K562 (cell line): ENCODE data around the gene NELFA. TPM values are rescaled to one million over a fixed set of nuclear protein-coding genes. Genes with fewer than 3 reads are reported as not detected.

Source experiments
- ASH1L ChIP-seq: fragments of 450-650 bp; IDR thresholded peaks from 2 replicates; pipeline ENCODE4 v1.6.1; 2018; ENCODE audit warnings: borderline replicate concordance, mild to moderate bottlenecking, low read depth; ENCODE audit not compliant: partially characterized antibody
- CBFB ChIP-seq: sonication (generic); formaldehyde crosslinking; IDR thresholded peaks from 2 replicates; pipeline ENCODE4 v1.4.0; 2020; ENCODE audit warnings: mild to moderate bottlenecking, missing genetic modification reagents
- CHCHD3 ChIP-seq: fragments of 250-450 bp; sonication (Bioruptor Pico); IDR thresholded peaks from 2 replicates; pipeline ENCODE4 v2.1.2; 2022; ENCODE audit warnings: mild to moderate bottlenecking
- DDX20 ChIP-seq: fragments of 450-650 bp; IDR thresholded peaks from 2 replicates; pipeline ENCODE4 v1.6.1; 2016; ENCODE audit warnings: missing genetic modification characterization, low read depth, mild to moderate bottlenecking, missing compliant biosample characterization, moderate library complexity
- HNRNPK ChIP-seq: fragments of 200-400 bp; formaldehyde crosslinking; IDR thresholded peaks from one replicate; pipeline ENCODE4 v1.6.1; 2018; ENCODE audit warnings: mild to moderate bottlenecking, low read depth, low read length; ENCODE audit not compliant: poor library complexity, severe bottlenecking
- KHSRP ChIP-seq: fragments of 450-650 bp; IDR thresholded peaks from 2 replicates; pipeline ENCODE4 v1.6.1; 2017
- KLF1 ChIP-seq: fragments of 450-650 bp; IDR thresholded peaks from 2 replicates; pipeline ENCODE4 v1.6.1; 2016; ENCODE audit warnings: missing genetic modification characterization, missing compliant biosample characterization
- NRF1 ChIP-seq, 2 experiments: fragments of 450-650 bp; IDR thresholded peaks in 1 of 2; conservative IDR thresholded peaks in 1 of 2; 2 replicates each; pipeline ENCODE4 v1.6.1; 2014; ENCODE audit warnings: mild to moderate bottlenecking in 2 of 2
- RB1 ChIP-seq: fragments of 450-650 bp; IDR thresholded peaks from 2 replicates; pipeline ENCODE4 v1.6.1; 2017; ENCODE audit warnings: low read depth, mild to moderate bottlenecking
- RNF2 ChIP-seq: sonication (generic); IDR thresholded peaks from 2 replicates; pipeline ENCODE4 v1.6.1; 2016
- SIN3A ChIP-seq, 2 experiments: fragments of 150-350 bp in 1 of 2; IDR thresholded peaks; 2 replicates each; pipeline ENCODE4 v1.6.1; 2011 to 2016; ENCODE audit warnings: borderline replicate concordance in 2 of 2, low read depth in 2 of 2, low read length in 2 of 2, mild to moderate bottlenecking in 2 of 2, moderate library complexity in 2 of 2; ENCODE audit not compliant: control insufficient read depth in 1 of 2
- SRSF3 ChIP-seq: fragments of 200-400 bp; formaldehyde crosslinking; IDR thresholded peaks from 2 replicates; pipeline ENCODE4 v1.6.1; 2016; ENCODE audit warnings: mild to moderate bottlenecking, low read length, moderate library complexity; ENCODE audit not compliant: insufficient read depth
- STAT5A ChIP-seq: IDR thresholded peaks from 2 replicates; pipeline ENCODE4 v1.6.1; 2012; ENCODE audit warnings: low read length, inconsistent platforms, borderline replicate concordance
- TAF15 ChIP-seq: fragments of 200-400 bp; formaldehyde crosslinking; IDR thresholded peaks from 2 replicates; pipeline ENCODE4 v1.6.1; 2017; ENCODE audit warnings: mild to moderate bottlenecking, low read depth, low read length, moderate library complexity
- U2AF1 ChIP-seq: fragments of 200-400 bp; formaldehyde crosslinking; optimal IDR thresholded peaks from 2 replicates; pipeline ENCODE3; 2017; ENCODE audit warnings: mild to moderate bottlenecking, low read depth, low read length, moderate library complexity
- ZNF175 ChIP-seq: fragments of 200-800 bp; sonication (Bioruptor generic); IDR thresholded peaks from 2 replicates; pipeline ENCODE4 v1.6.1; 2016; ENCODE audit warnings: low read depth, mild to moderate bottlenecking, missing genetic modification characterization, missing compliant biosample characterization
- ZNF347 ChIP-seq: fragments of 450-650 bp; formaldehyde crosslinking; IDR thresholded peaks from 2 replicates; pipeline ENCODE4 v1.4.0; 2020; ENCODE audit warnings: low read depth, mild to moderate bottlenecking, moderate library complexity
- ZNF79 ChIP-seq: fragments of 250-450 bp; sonication (Bioruptor Pico); IDR thresholded peaks from 2 replicates; pipeline ENCODE4 v1.4.0; 2020; ENCODE audit warnings: low read depth, mild to moderate bottlenecking, moderate library complexity
- polyA plus RNA-seq, 8 experiments: library from polyadenylated mRNA; depleted of rRNA in 4 of 8; stranded (reverse) in 5 of 8; unstranded in 3 of 8; fragments of >200 nt; fragmentation: Nextera tagmentation in 2 of 8; fragmentation: Illumina TruSeq in 1 of 8; extraction: Ambion mirVana in 2 of 8; extraction: Trizol in 1 of 8; gene quantifications; 2 replicates each; pipeline versions ENCODE4 v1.2.1 to v1.2.3, GENCODE V29; 2011 to 2014; ENCODE audit warnings: inconsistent platforms in 1 of 8, missing spikeins in 1 of 8
- total RNA-seq, 7 experiments: library from RNA; depleted of rRNA in 6 of 7; stranded (reverse); fragments of >200 nt in 6 of 7; fragmentation: Illumina TruSeq in 2 of 7; extraction: Trizol in 2 of 7; gene quantifications; 2 replicates each; pipeline versions ENCODE4 v1.2.1 to v1.2.3, GENCODE V29; 2011 to 2021; ENCODE audit warnings: low replicate concordance in 1 of 7
- TF ChIP-seq, protein P1 (sequence below): fragments of 450-650 bp; IDR thresholded peaks from 2 replicates; pipeline ENCODE4 v1.7.0; 2016; ENCODE audit warnings: borderline replicate concordance
- TF ChIP-seq, protein P2 (sequence below): sonication (generic); formaldehyde crosslinking; IDR thresholded peaks from 2 replicates; pipeline ENCODE4 v1.8.0; 2022; ENCODE audit warnings: mild to moderate bottlenecking, missing genetic modification reagents
- TF ChIP-seq, protein P3 (sequence below): fragments of 450-650 bp; formaldehyde crosslinking; IDR thresholded peaks from 2 replicates; pipeline ENCODE4 v1.4.0; 2022; ENCODE audit warnings: missing genetic modification characterization

The NELFA gene
- total and polyA plus RNA-seq, 9 of the 15 experiments (the other 6 are each of a cell fraction or from before 2014, with no cell fraction given) = 0.76 to 59.6 (median 14.8) TPM

DNA sequence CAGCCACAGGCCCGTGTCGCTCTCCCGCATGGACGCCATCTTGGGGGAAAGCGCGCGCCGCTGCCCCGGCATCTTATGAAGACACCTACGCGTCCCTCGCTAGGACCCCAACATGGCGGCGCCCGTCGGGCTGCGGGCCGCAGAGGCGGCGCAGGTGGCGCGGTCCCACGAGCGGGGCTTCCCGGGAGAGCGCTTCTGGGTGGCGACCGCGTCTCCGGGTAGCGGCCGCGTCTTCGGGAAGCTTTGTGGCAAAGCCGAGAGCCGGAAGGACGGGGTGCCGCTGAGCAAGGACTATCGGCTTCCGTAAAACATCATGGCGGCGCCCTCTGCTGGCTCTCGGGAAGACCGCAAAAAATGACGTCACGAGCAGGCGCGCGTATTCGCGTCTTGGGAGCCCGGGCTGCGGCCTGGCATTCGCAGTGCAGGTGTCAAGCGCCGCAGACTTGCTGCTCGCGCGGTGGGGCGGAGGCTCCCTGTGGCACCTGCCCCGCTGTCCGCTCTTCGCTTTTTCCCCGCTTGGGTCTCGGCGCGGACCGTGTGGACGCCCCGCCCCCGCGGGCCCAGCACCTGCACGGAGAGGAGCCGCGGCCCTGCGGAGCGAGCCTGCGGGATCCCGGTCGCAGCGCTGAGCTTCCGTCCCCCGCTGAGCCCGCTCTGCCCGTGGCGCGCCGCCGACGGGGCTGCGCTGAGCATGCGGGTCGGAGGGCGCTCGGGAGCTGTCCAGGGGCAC lies at the start of gene NELFA (continued):
- TF ChIP-seq KHSRP = peak; percentile 91
- TF ChIP-seq ASH1L = no peak
- TF ChIP-seq ZNF347 = no peak
- TF ChIP-seq RB1 = peak; percentile 91; the same call in 1 of the 2 replicates
- TF ChIP-seq ZNF175 (CRISPR knock-in tag) = peak; percentile 92
- peak; percentile 81 to 82 for TF ChIP-seq NRF1 (conservative IDR thresholded peaks at IDR 0.05 in 1 of 2, IDR thresholded peaks at IDR 0.05 in 1 of 2)
- TF ChIP-seq, protein P1, sequence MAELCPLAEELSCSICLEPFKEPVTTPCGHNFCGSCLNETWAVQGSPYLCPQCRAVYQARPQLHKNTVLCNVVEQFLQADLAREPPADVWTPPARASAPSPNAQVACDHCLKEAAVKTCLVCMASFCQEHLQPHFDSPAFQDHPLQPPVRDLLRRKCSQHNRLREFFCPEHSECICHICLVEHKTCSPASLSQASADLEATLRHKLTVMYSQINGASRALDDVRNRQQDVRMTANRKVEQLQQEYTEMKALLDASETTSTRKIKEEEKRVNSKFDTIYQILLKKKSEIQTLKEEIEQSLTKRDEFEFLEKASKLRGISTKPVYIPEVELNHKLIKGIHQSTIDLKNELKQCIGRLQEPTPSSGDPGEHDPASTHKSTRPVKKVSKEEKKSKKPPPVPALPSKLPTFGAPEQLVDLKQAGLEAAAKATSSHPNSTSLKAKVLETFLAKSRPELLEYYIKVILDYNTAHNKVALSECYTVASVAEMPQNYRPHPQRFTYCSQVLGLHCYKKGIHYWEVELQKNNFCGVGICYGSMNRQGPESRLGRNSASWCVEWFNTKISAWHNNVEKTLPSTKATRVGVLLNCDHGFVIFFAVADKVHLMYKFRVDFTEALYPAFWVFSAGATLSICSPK = no peak
- peak in 1 of 2 experiments; percentile 53; a peak in 1 of 4 replicates for TF ChIP-seq SIN3A (IDR thresholded peaks at IDR 0.05; ENCODE audit: borderline replicate concordance in 2 of 2, control insufficient read depth in 1 of 2, low read depth in 2 of 2, low read length in 2 of 2)
- no peak for TF ChIP-seq TAF15
- TF ChIP-seq U2AF1 = peak; percentile 71
- TF ChIP-seq SRSF3 = no peak
- no peak for TF ChIP-seq DDX20 (tag)
- no peak for TF ChIP-seq CHCHD3
- peak; percentile 55; the same call in 1 of the 2 replicates for TF ChIP-seq KLF1 (tag)
- no peak for TF ChIP-seq STAT5A
- peak; percentile 50 for TF ChIP-seq RNF2
- TF ChIP-seq, protein P2, sequence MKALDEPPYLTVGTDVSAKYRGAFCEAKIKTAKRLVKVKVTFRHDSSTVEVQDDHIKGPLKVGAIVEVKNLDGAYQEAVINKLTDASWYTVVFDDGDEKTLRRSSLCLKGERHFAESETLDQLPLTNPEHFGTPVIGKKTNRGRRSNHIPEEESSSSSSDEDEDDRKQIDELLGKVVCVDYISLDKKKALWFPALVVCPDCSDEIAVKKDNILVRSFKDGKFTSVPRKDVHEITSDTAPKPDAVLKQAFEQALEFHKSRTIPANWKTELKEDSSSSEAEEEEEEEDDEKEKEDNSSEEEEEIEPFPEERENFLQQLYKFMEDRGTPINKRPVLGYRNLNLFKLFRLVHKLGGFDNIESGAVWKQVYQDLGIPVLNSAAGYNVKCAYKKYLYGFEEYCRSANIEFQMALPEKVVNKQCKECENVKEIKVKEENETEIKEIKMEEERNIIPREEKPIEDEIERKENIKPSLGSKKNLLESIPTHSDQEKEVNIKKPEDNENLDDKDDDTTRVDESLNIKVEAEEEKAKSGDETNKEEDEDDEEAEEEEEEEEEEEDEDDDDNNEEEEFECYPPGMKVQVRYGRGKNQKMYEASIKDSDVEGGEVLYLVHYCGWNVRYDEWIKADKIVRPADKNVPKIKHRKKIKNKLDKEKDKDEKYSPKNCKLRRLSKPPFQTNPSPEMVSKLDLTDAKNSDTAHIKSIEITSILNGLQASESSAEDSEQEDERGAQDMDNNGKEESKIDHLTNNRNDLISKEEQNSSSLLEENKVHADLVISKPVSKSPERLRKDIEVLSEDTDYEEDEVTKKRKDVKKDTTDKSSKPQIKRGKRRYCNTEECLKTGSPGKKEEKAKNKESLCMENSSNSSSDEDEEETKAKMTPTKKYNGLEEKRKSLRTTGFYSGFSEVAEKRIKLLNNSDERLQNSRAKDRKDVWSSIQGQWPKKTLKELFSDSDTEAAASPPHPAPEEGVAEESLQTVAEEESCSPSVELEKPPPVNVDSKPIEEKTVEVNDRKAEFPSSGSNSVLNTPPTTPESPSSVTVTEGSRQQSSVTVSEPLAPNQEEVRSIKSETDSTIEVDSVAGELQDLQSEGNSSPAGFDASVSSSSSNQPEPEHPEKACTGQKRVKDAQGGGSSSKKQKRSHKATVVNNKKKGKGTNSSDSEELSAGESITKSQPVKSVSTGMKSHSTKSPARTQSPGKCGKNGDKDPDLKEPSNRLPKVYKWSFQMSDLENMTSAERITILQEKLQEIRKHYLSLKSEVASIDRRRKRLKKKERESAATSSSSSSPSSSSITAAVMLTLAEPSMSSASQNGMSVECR (CRISPR knock-in tag) = peak; percentile 80
- TF ChIP-seq, protein P3, sequence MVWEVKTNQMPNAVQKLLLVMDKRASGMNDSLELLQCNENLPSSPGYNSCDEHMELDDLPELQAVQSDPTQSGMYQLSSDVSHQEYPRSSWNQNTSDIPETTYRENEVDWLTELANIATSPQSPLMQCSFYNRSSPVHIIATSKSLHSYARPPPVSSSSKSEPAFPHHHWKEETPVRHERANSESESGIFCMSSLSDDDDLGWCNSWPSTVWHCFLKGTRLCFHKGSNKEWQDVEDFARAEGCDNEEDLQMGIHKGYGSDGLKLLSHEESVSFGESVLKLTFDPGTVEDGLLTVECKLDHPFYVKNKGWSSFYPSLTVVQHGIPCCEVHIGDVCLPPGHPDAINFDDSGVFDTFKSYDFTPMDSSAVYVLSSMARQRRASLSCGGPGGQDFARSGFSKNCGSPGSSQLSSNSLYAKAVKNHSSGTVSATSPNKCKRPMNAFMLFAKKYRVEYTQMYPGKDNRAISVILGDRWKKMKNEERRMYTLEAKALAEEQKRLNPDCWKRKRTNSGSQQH (CRISPR knock-in tag) = no peak; the same call in 1 of the 2 replicates
- peak; percentile 9 for TF ChIP-seq HNRNPK
- peak; percentile 96 for TF ChIP-seq CBFB
- no peak for TF ChIP-seq ZNF79 (CRISPR knock-in tag)
